HG03066 (cell line): ENCODE results near the gene ZFP91.
A peak's percentile ranks its signal among the peaks of the same experiment; 100 is the strongest.

Source experiments
- ATAC-seq: cut with Tn5 transposase; IDR thresholded peaks from one replicate; pipeline ENCODE4 v1.9.1; 2021; ENCODE audit warnings: low read depth; ENCODE audit not compliant: unreplicated experiment

The ZFP91 gene

DNA sequence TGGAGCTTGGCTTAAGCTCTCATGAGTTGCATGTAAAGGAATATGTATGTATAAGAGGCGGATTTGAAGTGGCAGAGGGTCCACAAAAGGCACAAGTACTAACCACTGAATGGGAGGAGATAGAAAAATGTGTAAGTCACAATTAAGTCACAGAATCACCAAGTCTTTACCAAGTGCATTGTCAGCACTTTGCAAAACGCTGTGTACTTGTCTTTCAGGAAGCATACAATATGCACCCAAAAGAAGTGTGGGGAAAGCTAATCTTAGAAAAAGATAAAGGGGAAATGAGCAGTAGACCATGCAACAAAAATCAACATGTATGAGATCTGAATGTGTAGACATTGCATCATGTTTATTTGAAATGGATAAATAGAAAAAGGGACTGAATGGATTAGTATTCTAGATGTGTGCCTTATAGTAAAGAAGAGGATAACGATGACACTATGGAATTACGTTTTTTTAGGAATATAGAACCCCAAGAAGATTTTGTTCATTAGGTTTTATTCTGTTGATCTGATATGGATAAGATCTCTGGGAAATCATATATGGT, 48.1 kb downstream of the ZFP91 start:
- no peak for ATAC-seq

DNA sequence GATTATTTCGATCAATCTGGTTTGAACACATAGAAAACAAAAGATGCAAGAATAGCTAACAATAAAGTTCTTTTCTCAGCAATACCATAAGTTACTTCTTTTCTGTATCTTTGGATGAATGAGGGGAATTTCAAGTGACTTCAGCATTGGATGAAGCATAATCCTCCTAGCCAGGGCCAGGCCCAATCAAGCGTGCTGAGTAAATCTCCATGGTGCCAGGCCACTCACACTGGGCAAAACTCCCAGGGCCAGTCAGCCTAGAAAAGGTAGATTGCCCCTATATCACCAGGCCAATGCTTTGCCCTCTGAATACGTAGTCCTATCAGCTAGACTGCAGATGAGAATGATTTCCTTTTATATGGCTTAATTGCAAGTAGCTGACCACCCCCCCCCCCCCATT, 49.6 kb downstream of the ZFP91 start:
- no peak for ATAC-seq

DNA sequence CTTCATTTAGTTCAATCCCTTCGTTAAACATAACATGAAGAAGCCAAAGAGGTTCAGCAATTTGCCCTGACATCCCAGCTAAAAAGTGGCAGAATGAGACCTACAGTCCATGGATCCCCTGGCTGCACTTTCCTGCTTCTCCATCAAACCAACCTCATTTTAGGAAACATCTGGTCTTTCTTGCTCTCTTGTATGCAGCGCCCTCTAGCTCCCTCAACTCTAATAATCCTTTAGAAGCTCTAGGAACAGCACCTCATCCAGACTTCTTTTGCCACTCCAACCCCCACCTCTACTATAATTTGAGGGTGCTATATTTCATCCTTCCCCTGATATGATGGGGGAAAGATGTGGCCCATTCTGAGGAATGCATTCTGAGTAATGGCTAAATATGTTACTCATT, 51.0 kb downstream of the ZFP91 start:
- ATAC-seq = no peak

DNA sequence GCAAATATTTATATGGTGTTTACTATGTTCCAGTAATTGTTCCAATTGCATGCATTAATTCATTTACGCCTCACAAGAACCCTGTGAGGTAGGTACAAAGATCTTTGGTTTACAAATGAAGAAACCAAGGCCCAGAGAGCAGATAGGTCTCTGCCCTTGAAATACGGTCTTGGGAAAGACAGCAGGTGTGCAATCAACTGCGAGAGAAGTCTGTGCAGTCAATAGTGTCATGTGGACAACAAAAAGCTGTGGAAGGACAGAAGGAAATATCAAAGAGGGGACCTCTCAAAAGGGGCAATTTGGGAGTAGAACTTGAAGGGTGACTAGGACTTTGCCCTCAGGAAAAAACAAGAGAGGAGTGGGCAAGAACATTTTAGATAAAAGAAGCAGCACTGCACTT, 52.5 kb downstream of the ZFP91 start:
- no peak for ATAC-seq

DNA sequence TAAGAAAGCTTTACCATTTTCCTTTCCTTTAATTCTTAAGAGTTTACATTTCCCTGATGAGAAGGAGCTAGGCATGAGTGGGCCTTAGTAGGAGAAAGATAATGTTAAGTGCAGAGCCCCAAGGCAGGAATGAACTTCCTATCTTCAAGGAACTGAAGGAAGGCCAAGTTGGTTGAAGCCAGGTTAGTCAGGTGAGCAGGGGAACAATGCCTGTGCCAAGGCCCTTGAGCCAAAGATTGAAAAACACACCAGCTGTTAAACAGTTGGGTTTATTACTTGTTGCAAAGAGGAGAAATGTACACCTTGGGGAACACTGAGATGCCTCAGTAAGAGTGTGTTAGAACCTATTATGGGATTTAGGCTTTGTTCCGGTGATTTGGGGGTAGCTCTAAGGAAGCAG, 53.6 kb downstream of the ZFP91 start:
- ATAC-seq = no peak

DNA sequence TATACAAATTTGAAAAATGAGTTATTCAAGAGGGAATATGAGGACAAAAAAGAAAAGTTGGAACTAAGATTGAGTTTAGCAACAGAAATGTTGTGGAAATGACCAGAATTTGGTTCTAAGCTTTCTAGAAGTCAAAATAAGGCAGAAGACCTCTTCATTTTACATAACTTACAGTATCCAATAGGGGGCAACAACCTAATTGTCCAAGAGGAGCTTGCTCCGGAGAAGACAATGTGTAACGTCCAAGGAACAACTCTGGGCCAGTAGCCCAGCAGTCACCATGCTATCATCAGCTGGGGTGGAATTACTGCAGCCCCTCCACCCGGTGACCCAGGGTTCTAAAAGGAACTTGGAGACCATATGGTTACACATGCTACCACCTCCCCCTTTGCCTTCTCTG, 57.7 kb downstream of the ZFP91 start:
- no peak for ATAC-seq

DNA sequence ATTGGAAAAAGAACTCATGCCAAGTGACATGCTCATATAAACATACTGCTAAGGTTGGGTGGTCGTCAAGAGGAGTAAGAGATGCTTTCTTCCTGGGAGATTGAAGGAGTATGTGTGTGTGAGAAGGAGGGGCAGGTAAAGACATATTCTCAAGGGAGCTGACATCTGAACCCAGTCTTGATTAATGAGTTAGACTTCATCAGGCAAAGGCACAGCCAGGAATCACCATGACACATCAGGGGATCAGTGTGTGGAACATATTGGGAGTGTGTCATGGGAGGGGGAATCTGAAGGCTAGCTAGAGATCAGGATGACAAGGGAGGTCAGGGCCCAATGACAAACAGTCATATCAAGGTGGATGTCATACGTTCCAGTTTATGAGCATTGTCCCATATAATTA, 58.5 kb downstream of the ZFP91 start:
- no peak for ATAC-seq

DNA sequence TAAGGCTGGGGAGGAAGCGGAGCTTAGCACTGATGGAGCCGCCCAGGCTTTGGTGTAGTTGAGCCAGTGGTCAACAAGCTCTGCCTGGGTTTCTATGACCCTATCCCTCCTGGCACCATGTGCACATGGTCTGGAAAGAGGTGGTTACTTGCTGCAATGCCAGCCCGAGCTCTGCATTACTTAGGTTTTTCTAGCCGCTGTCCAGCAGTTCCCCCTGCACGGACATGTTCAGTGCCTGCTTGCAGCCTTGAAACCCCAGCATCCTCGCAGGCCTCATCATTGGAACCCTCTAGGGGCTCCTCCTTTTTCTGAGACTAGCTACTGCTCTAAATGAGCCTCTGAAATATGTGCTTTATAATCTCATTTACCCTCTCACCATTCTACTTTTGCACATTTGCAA, 60.2 kb downstream of the ZFP91 start:
- no peak for ATAC-seq

DNA sequence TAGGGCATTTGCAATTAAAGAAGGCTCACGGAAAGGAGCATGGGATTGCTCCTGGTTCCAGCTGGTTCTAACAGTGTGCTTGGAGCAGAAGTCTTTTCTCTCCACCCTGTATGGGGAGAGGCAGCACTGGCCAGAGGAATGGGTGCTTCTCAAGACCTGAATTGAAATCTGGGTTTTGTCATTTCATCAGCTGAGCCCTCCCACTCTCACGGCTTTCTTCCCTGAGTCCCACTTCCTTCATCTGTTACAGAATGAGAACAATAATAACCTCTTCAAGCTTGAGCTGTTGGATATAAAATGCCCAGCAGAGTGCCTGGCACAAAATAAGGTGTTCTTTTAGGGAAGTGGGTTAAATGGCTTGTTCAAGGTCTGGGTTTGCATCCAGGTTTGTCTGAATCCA, 60.8 kb downstream of the ZFP91 start:
- ATAC-seq = no peak

DNA sequence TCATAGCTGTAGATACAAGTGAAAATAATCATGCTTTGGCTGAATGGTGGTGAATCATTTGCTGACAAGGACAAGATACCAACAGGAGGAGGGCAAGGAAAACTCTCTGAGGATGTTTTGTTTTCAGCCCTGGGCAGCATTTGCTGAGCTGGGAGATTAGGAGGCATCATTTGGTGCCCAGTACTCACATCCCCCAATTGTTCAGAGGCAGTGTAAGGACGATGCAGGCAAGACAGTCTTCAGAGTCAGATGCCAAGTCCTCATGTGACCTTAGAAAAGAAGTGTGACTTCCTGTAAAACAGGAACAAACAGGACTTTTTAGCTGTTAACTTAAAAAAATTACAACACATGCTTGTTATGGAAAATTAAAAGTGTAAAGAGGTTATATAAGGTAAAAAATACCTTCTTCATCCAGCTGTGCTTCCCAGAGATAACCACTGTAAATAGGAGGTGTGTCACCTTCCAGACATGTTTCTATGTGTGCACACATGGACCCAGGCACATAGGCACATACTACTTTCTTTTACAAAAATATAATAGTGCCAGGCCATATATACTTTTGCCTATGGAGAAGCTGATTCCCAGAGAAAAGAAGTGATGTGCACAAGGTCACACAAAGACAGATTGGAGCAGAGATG, 61.6 kb downstream of the ZFP91 start:
- ATAC-seq = no peak

DNA sequence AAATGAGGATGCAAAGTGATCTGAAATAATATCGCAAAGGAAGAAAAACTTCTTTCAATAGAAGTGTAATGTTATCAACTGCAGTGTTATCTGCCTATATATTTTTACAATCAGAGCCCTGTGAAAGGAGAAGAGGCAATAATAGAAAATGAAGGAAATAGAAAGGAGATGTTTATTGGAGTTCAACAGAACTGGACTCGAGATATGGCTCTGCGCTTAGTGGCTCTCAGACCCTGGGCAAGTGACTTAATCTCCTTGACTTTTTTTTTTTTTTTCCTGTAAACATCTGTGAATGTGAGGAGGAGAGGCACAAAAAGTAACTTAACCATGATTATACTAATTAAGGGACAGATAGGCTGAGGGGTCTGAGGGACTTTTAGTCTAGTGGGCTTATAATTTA, 62.5 kb downstream of the ZFP91 start:
- ATAC-seq = no peak

DNA sequence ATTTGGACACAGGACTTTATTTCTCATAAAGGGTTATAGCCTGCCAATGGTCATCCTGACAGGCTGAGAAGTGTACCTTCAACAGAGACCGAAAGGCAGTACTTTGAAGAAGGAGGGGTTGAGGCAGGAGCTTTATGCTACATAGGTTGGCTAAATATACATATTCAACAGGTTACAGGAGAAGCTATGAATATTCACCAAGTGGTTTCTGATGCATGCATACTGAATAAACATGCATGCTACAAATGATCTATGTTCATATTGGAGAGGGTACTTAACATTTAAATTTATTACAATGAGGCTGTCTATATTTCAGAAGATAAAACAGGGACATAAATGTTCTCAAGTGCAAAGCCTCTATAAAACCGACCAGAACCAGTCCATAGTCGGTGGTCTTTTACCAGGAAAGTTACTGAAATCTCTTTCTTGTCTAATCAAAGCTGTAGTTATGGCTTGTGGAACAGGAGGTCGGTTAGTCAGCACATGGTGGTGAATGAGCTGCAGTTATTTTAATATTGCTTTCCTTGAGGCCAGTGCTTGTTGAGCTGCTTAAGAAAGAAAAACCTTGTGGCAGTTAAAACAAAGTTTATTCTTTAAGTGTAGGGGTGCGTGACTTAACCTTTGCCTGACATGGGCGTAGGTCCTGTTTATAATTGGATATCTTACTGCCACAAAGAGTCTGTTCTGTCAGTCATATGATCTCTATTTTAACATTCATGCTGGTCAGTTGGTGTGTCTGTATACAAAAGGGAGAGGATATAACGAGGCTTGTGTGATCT, 63.1 kb downstream of the ZFP91 start:
- ATAC-seq = no peak

DNA sequence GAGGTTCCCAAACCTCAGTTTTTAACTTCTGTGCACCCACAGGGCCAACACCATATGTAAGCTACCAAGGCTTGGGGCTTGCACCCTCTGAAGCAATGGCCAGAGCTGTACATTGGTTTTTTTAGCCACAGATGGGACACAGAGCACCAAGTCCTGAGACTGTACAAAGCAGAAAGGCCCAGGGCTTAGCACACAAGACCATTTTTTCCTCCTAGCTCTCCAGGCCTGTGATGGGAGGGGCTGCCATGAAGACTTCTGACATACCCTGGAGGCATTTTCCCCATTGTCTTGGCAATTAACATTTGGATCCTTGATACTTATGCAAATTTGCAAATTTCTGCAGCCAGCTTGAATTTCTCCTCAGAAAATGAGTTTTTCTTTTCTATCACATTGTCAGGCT, 67.0 kb downstream of the ZFP91 start:
- no peak for ATAC-seq

DNA sequence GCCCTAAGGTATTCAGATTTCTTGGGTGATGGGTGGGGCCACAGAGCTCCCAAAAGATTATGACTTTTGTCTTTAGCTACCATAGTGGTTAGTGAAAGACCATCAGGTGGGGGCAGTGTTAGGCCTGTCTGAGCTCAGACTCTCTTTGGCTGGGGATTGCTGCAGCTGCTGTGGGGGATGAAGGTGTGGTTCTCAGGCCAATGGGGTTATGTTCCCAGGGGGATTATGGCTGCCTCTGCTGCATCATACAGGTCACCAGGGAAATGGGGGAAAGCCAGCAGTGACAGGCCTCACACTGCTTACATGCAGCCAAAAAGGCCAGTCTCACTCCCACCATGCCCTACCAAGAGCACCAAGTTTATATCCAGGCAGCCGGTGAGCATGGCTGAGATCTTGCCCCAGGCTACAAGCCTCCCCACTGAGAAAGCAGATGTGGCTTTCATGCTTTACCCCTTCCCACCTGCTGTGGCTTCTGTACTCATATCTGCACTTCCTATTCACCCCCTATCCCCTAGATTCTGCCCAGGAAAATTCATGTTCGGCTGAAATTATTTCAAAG, 68.4 kb downstream of the ZFP91 start:
- ATAC-seq = peak; percentile 81

DNA sequence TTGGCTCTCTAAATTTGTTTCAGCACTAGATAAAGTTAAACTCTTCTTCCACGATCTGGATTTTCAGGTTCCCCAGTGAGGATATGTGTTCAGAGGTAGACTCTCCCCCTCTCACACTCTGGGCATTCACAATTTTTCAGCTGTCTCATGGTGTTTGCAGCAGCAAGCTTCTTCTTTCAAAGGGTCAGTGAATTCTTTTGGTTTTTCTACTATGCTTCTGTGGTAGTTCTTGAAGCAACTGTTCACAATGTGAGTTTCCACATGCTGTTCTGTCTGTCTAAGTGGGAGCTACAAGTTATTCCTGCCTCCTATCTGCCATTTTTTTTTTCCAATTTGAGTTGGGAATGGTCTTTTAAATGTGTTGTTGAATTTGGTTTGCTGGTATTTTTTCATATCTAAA, 69.0 kb downstream of the ZFP91 start:
- ATAC-seq = no peak

DNA sequence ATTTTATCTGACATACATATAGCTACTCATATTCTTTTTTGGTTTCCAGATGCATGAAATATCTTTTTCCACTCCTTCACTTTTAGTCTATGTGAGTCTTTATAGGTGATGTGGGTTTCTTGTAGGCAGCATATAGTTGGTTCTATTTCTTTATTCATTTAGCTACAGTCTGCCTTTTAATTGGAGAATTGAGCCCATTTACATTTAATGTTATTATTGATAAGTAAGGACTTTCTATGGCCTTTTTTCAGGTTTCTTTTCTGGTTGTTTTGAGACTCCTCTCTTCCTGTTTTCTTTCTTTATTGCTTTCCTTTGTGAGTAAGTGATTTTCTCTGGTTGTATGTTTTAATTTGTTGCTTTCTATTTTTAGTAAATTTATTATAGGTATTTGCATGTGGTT, 70.8 kb downstream of the ZFP91 start:
- no peak for ATAC-seq

DNA sequence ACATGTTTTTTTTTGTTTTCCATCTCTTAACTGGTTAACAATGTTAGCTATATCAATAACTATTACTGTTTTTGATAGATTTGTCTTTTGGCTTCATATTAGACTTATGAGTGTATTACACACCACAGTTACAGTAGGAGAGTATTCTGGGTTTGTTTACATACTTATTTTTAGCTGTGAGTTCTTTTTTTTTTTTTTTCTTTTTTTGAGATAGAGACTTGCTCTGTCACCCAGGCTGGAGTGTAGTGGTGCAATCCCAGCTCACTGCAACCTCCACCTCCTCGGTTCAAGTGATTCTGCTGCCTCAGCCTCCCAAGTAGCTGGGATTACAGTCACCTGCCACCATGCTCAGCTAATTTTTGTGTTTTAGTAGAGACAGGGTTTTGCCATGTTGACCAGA, 71.6 kb downstream of the ZFP91 start:
- no peak for ATAC-seq

DNA sequence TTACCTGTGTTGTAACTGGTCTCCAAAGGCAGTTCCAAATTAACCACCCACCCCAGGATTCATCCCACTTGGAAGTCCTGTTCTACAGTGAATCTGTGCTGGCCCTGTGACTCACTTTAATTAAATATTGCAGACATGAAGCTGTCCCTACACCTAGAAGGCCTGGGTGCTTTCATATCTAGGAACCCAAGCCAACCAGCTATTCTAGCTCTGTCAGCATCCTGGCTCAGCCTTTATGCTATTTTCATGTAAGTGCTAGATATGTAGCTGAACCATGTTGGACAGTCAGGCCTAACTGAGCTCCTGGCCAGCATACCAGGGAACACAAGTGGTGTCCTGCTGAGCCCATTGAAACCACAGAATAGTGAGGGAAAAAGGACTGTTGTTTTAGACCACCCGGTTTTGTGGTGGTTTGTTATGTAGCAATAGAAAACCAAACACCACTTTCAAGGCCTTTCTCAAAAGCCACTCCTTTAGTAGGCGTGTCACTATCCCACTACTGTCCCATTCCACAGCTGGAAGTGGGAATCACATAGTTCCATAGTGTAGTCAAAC, 73.9 kb downstream of the ZFP91 start:
- ATAC-seq = no peak

DNA sequence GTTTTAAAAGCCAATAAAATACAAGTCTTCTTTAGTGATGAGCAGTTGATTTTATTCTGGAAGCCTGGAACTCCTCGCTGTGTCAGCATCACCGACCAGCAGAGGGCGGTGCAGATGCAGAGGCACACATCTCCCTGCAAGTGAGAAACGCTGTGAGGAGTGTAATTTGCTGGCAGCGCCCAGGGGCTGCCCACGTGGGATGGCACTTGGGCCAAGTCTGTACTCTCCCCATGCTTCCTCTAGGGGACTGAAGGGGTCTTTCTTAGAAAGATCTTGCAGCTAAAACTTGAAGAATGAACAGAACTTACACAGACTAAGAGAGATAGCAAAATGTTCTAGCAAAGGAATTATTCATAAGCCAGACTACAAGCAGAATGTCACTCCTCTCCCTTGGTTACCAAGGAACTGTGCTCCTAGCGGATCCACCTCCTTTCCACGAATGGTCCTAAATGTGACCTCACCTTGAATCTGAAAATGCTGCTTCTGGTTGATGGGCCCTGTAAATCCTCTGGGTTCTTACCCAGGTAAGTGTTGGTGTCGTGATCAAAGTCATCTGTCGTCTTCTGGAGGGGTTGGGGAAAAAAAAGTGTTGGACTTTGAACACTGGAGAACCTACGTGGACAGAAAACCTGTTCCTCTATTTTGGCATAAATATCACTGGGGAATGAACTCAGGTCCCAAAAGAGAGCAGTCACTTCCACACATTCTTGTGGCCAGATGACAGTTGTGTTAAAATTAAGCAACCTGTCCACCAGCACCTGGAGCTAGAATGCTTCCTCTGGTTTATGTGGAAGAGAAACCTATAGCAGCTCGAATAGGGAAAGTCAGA, 75.4 kb downstream of the ZFP91 start:
- ATAC-seq = peak; percentile 70

DNA sequence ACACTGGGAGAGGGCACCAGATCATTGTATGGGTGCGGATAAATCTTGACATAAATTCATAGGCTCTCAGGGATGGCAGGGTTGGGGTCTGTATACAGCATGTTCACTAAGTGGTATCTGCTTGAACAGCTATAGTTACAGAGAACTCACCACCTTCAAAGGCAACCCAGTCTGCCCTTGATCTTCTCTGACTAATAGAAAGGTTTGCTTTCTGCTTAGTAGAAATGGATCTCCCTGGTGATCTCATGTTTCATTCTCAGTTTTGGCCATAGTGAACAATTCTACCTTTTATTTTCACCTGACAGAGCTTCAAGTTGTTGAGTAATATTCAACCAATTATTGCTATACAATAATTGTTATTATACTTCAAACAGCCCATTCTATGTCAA, 76.0 kb downstream of the ZFP91 start:
- peak; percentile 68 for ATAC-seq

DNA sequence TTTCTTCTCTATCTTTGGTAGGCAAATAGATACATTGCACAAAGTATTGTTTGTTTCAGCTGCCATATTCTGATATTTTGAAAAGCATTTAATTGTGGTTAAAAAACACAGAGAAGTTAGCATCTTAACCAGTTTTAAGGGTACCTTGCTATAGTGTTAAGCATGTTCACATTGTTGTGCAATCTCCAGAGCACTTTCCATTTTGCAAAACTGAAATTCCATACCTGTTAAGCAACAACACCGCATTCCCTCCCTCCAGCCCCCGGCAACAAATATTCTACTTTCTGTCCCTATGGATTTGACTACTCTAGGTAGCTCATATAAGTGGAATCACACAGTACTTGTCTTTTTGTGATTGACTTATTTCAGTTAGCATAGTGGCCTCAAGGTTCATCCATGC, 77.5 kb downstream of the ZFP91 start:
- no peak for ATAC-seq
